ENCODE results near the gene SYT2. TPM values are rescaled to one million over a fixed set of nuclear protein-coding genes. Genes with fewer than 3 reads are reported as not detected.

The SYT2 gene
- total RNA-seq, 1 donor from 2014 or later: 3.1 TPM

GRCh38 chr1:202702088-202702487, 8.2 kb downstream of the SYT2 start:
- no peak for TF ChIP-seq CTCF (IDR thresholded peaks at IDR 0.05; ENCODE audit: unreplicated experiment)
- H3K9me3 Mint-ChIP-seq: no peaks in the 10 kb centered on the region
- H3K27ac Mint-ChIP-seq: no peak overlapping the region
- no peak for DNase-seq (ENCODE audit: low spot score in 2 of 2, unreplicated experiment in 2 of 2)
- no peaks in the 10 kb centered on the region for H3K4me1 Mint-ChIP-seq
- H3K36me3 Mint-ChIP-seq: no peaks in the 10 kb centered on the region
- H3K27me3 Mint-ChIP-seq (ENCODE audit: low read depth): peaks cover 86% of the 10 kb centered on the region
- no peak overlapping the region for H3K4me3 Mint-ChIP-seq

- Mint-ChIP-seq H3K4me3 (no peak overlapping the region), H3K4me1 (no peaks in the 10 kb centered on the region), H3K27ac (no peak overlapping the region), H3K9me3 (no peaks in the 10 kb centered on the region), H3K27me3 (ENCODE audit: low read depth) (peaks cover 84% of the 10 kb centered on the region), H3K36me3 (no peaks in the 10 kb centered on the region)
- DNase-seq (ENCODE audit: low spot score in 2 of 2, unreplicated experiment in 2 of 2): no peak
- no peak for TF ChIP-seq CTCF (IDR thresholded peaks at IDR 0.05; ENCODE audit: unreplicated experiment)
Measured at GRCh38 chr1:202701200-202701599, 9.1 kb downstream of the SYT2 start.

- no peaks in the 10 kb centered on the region for H3K4me1 Mint-ChIP-seq
- no peak overlapping the region for H3K27ac Mint-ChIP-seq
- peaks cover 83% of the 10 kb centered on the region for H3K27me3 Mint-ChIP-seq (ENCODE audit: low read depth)
- H3K36me3 Mint-ChIP-seq: no peaks in the 10 kb centered on the region
- no peak overlapping the region for H3K4me3 Mint-ChIP-seq
- TF ChIP-seq CTCF (IDR thresholded peaks at IDR 0.05; ENCODE audit: unreplicated experiment): no peak
- H3K9me3 Mint-ChIP-seq: no peaks in the 10 kb centered on the region
- DNase-seq (ENCODE audit: low spot score in 2 of 2, unreplicated experiment in 2 of 2): no peak
Measured at GRCh38 chr1:202700061-202700460, 10.2 kb downstream of the SYT2 start.

- Mint-ChIP-seq H3K4me1 (no peaks in the 10 kb centered on the region), H3K36me3 (no peaks in the 10 kb centered on the region), H3K4me3 (no peak overlapping the region), H3K27ac (no peak overlapping the region), H3K27me3 (ENCODE audit: low read depth) (peaks cover 75% of the 10 kb centered on the region), H3K9me3 (no peaks in the 10 kb centered on the region)
- no peak for DNase-seq (ENCODE audit: low spot score in 2 of 2, unreplicated experiment in 2 of 2)
- no peak for TF ChIP-seq CTCF (IDR thresholded peaks at IDR 0.05; ENCODE audit: unreplicated experiment)
Measured at GRCh38 chr1:202698276-202698675, 12.0 kb downstream of the SYT2 start.

- Mint-ChIP-seq H3K27ac (no peak overlapping the region), H3K4me3 (no peak overlapping the region), H3K4me1 (no peaks in the 10 kb centered on the region), H3K27me3 (ENCODE audit: low read depth) (peaks cover 66% of the 10 kb centered on the region), H3K9me3 (no peaks in the 10 kb centered on the region), H3K36me3 (no peaks in the 10 kb centered on the region)
- DNase-seq (ENCODE audit: low spot score in 2 of 2, unreplicated experiment in 2 of 2): no peak
- TF ChIP-seq CTCF (IDR thresholded peaks at IDR 0.05; ENCODE audit: unreplicated experiment): no peak
Measured at GRCh38 chr1:202697038-202697437, 13.2 kb downstream of the SYT2 start.

- Mint-ChIP-seq H3K27ac (no peak overlapping the region), H3K9me3 (no peaks in the 10 kb centered on the region), H3K27me3 (ENCODE audit: low read depth) (peaks cover 63% of the 10 kb centered on the region), H3K4me3 (no peak overlapping the region), H3K36me3 (no peaks in the 10 kb centered on the region), H3K4me1 (no peaks in the 10 kb centered on the region)
- no peak for TF ChIP-seq CTCF (IDR thresholded peaks at IDR 0.05; ENCODE audit: unreplicated experiment)
- DNase-seq (ENCODE audit: low spot score in 2 of 2, unreplicated experiment in 2 of 2): no peak
Measured at GRCh38 chr1:202694314-202694713, 15.9 kb downstream of the SYT2 start.
